Osteocyte (in vitro differentiated cells): ENCODE measurements around the gene ANKRD9. TPM values are rescaled to one million over a fixed set of nuclear protein-coding genes. Genes with fewer than 3 reads are reported as not detected.
A peak's percentile ranks its signal among the peaks of the same experiment; 100 is the strongest.
"Not testable (repeated sequence)": the region's sequence is repeated elsewhere in the genome, so short reads cannot be mapped to it uniquely, and the experiment has no call there.

ENCODE experiments used
- DNase-seq: peaks from one replicate; pipeline ENCODE4 v3.0.0; 2021; ENCODE audit warnings: mixed read lengths; ENCODE audit not compliant: unreplicated experiment; ENCODE audit errors: extremely low spot score
- H3K27ac Mint-ChIP-seq: one replicate; pipeline ENCODE4 v1.8.0; 2021; ENCODE audit warnings: mild to moderate bottlenecking, mixed read lengths; ENCODE audit not compliant: unreplicated experiment
- H3K27me3 Mint-ChIP-seq: one replicate; pipeline ENCODE4 v1.8.0; 2021; ENCODE audit warnings: mixed read lengths; ENCODE audit not compliant: unreplicated experiment
- H3K36me3 Mint-ChIP-seq: one replicate; pipeline ENCODE4 v1.8.0; 2021; ENCODE audit warnings: mixed read lengths; ENCODE audit not compliant: unreplicated experiment
- H3K4me1 Mint-ChIP-seq: one replicate; pipeline ENCODE4 v1.8.0; 2021; ENCODE audit warnings: mixed read lengths; ENCODE audit not compliant: unreplicated experiment
- H3K4me3 Mint-ChIP-seq: one replicate; pipeline ENCODE4 v1.8.0; 2021; ENCODE audit warnings: mild to moderate bottlenecking, moderate library complexity, mixed read lengths; ENCODE audit not compliant: unreplicated experiment
- H3K9me3 Mint-ChIP-seq: one replicate; pipeline ENCODE4 v1.8.0; 2021; ENCODE audit warnings: mixed read lengths; ENCODE audit not compliant: unreplicated experiment
- CTCF ChIP-seq: fragments of 200-600 bp; sonication (generic); IDR thresholded peaks from 2 replicates; pipeline ENCODE4 v1.5.0; 2021; ENCODE audit warnings: antibody characterized with exemption, mild to moderate bottlenecking, moderate library complexity
- total RNA-seq: library from RNA; stranded (reverse); gene quantifications from 2 replicates; pipeline ENCODE4 v1.2.1, GENCODE V29; 2021

ANKRD9 gene
- total RNA-seq, 1 donor from 2014 or later: 13.6 TPM

GRCh38 chr14:102544747-102545460 lies 35.3 kb upstream of the ANKRD9 start:
- Mint-ChIP-seq H3K36me3 (no peaks in the 10 kb centered on the region), H3K9me3 (peaks cover 5% of the 10 kb centered on the region), H3K4me3 (no peak overlapping the region), H3K27ac (no peak overlapping the region), H3K4me1 (peaks cover 17% of the 10 kb centered on the region), H3K27me3 (peaks cover 14% of the 10 kb centered on the region)
- no peak for TF ChIP-seq CTCF
- DNase-seq: no peak

- H3K4me3 Mint-ChIP-seq: no peak overlapping the region
- H3K9me3 Mint-ChIP-seq: peaks cover 5% of the 10 kb centered on the region
- peaks cover 14% of the 10 kb centered on the region for H3K27me3 Mint-ChIP-seq
- no peak for DNase-seq
- no peaks in the 10 kb centered on the region for H3K36me3 Mint-ChIP-seq
- peaks cover 17% of the 10 kb centered on the region for H3K4me1 Mint-ChIP-seq
- H3K27ac Mint-ChIP-seq: peak overlapping the region; percentile 54
- TF ChIP-seq CTCF: no peak
These were observed 34.6 kb upstream of the ANKRD9 start for GRCh38 chr14:102544046-102544746.

GRCh38 chr14:102541771-102542170 lies 32.2 kb upstream of the ANKRD9 start:
- Mint-ChIP-seq H3K4me1 (peaks cover 24% of the 10 kb centered on the region), H3K27ac (no peak overlapping the region), H3K9me3 (no peaks in the 10 kb centered on the region), H3K27me3 (peaks cover 8% of the 10 kb centered on the region), H3K4me3 (no peak overlapping the region), H3K36me3 (no peaks in the 10 kb centered on the region)
- TF ChIP-seq CTCF: no peak
- DNase-seq: no peak

GRCh38 chr14:102541029-102541491 lies 31.5 kb upstream of the ANKRD9 start:
- not testable (repeated sequence) for H3K27ac Mint-ChIP-seq, H3K9me3 Mint-ChIP-seq, DNase-seq, H3K27me3 Mint-ChIP-seq, H3K4me3 Mint-ChIP-seq, H3K36me3 Mint-ChIP-seq
- H3K4me1 Mint-ChIP-seq: peaks cover 24% of the 10 kb centered on the region

GRCh38 chr14:102540315-102541028 lies 30.9 kb upstream of the ANKRD9 start:
- Mint-ChIP-seq H3K4me3 (no peak overlapping the region), H3K9me3 (no peaks in the 10 kb centered on the region), H3K4me1 (peaks cover 18% of the 10 kb centered on the region), H3K36me3 (no peaks in the 10 kb centered on the region), H3K27ac (no peak overlapping the region), H3K27me3 (peaks cover 4% of the 10 kb centered on the region)
- TF ChIP-seq CTCF: no peak
- DNase-seq: peak; percentile 82
